ENCODE data around the gene GMNN.
"Not testable (repeated sequence)": the region's sequence is repeated elsewhere in the genome, so short reads cannot be mapped to it uniquely, and the experiment has no call there.

Gene GMNN

DNA sequence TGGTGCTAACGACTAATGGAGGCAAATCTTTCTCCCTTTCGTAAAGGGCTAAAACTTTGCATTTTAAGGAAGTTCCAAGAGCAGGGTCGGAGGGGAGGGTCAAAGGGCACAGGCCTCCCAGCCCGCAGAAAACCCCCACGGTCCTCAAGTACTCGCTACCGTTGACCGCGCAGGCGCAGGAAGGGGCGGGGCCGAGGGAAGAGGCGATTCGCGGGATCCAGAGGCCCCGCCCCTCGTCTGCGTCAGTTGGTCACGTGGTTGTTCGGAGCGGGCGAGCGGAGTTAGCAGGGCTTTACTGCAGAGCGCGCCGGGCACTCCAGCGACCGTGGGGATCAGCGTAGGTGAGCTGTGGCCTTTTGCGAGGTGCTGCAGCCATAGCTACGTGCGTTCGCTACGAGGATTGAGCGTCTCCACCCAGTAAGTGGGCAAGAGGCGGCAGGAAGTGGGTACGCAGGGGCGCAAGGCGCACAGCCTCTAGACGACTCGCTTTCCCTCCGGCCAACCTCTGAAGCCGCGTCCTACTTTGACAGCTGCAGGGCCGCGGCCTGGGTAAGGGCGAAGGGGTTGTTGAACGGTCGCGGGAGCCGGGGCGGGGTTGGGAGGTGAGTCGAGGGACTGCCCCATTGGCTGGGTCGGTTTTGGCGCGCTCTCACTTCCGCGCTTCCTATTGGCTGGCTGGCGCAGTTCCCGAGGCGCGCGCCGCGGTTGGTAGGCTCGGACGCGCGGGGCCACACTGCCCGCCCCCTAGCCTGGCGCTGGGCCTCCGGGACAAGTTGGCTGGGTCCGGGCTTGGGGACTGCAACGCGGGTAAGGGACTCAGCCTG, at the start of gene GMNN:
Gene GMNN (plus strand): TSS at position 242 of the 824 bp plus-strand sequence. CDS start 2,310 bp downstream, outside the sequence.
- TF ChIP-seq, protein P1, sequence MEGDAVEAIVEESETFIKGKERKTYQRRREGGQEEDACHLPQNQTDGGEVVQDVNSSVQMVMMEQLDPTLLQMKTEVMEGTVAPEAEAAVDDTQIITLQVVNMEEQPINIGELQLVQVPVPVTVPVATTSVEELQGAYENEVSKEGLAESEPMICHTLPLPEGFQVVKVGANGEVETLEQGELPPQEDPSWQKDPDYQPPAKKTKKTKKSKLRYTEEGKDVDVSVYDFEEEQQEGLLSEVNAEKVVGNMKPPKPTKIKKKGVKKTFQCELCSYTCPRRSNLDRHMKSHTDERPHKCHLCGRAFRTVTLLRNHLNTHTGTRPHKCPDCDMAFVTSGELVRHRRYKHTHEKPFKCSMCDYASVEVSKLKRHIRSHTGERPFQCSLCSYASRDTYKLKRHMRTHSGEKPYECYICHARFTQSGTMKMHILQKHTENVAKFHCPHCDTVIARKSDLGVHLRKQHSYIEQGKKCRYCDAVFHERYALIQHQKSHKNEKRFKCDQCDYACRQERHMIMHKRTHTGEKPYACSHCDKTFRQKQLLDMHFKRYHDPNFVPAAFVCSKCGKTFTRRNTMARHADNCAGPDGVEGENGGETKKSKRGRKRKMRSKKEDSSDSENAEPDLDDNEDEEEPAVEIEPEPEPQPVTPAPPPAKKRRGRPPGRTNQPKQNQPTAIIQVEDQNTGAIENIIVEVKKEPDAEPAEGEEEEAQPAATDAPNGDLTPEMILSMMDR (IDR thresholded peaks at IDR 0.05), result no peak
- Histone ChIP-seq H3K4me3 (peak within 1 kb of the TSS; percentile 81), H3K27ac (peak within 1 kb of the TSS; percentile 77 to 93)
- DNase-seq (ENCODE audit: low spot score), result peak; percentile 98

DNA sequence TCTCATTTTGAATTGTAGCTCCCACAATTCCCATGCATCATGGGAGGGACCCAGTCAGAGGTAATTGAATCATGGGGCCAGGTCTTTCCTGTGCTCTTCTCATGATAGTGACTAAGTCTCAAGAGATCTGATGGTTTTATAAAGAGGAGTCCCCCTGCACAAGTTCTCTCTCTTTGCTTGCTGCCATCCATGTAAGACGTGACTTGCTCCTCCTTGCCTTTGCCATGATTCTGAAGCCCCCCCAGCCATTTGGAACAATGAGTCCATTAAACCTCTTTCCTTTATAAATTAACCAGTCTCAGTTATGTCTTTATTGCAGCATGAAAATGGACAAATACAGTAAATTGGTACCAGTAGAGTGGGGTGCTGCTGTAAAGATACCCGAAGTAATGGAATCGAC, 44.1 kb upstream of the GMNN start:
- H3K4me3 ChIP-seq; DNase-seq (ENCODE audit: low spot score); H3K27ac ChIP-seq: not testable (repeated sequence)

DNA sequence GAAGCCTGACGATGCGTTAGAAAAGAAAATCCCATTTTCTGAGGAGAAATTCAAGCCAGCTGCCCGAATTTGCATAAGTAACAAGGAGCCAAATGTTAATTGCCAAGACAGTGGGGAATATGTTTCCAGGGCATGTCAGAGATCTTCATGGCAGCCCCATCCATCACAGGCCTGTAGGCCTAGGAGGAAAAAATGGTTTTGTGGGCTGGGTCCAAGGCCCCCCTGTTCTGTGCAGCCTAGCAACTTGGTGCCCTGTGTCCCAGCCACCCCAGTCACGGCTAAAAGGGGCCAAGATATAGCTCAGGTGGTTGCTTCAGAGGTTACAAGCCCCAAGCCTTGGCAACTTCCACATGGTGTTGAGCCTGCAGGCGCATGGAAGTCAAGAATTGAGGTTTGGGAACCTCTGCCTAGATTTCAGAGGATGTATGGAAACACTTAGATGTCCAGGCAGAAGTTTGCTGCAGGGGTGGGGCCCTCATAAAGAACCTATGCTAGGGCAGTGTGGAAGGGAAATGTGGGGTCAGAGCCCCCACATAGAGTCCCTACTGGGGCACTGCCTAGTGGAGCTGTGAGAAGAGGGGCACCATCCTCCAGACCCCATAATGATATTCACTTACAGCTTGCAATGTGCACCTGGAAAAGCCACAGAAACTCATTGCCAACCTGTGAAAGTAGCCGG, 43.1 kb upstream of the GMNN start:
- not testable (repeated sequence) for H3K27ac ChIP-seq; DNase-seq (ENCODE audit: low spot score); H3K4me3 ChIP-seq

DNA sequence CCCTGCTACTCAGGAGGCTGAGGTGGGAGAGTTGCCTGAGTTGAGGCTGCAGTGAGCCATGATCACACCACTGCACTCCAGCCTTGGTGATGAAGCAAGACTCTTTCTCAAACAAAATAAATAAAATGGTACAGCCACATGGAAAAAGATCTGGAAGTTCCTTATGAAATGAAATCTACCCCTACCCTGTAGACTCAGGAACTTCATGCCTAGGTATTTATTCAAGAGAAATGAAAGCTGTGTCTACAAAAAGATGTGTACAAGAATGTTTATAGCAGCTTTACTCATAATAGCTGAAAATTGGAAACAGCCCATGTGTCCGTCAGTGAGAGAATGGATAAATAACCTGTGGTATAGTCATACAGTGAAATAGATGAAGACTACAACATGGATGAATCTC, 40.6 kb upstream of the GMNN start:
- no peak for DNase-seq (ENCODE audit: low spot score)
- TF ChIP-seq, protein P1 (IDR thresholded peaks at IDR 0.05), result no peak
- H3K27ac ChIP-seq, result no peak overlapping the region
- H3K4me3 ChIP-seq, result no peak overlapping the region

DNA sequence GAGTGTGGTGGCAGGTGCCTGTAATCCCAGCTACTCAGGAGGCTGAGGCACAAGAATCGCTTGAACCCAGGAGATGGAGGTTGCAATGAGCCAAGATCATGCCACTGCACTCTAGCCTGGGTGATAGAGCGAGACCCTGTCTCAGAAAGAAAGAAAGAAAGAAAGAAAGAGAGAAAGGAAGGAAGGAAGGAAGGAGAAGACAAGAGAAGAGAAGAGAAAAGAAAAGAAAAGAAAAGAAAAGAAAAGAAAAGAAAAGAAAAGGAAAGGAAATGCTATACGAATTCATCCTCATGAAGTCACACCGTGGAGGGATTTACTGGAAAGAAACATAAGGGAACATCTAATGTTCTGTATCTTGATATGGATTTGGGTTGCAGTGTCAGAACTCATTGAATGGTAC, 40.0 kb upstream of the GMNN start:
- not testable (repeated sequence) for H3K27ac ChIP-seq; H3K4me3 ChIP-seq; DNase-seq (ENCODE audit: low spot score)

DNA sequence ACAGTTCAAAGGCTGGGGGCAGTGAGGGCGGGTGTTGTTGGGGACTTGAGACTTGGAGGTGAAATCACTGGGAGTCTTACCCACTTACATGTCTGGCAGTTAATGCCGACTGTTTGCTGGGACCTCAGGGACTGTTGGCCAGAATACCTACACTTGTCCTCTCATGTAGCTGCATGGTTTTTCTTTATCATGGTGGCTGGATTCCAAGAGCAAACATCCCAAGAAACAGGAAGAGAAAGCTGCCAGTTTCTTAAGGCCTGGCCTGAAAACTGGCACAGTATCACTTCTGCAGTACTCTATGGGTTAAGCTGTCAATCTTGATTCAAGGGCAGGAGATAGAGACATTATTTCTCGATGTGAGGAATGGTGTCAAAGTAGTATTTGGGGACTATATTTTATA, 36.0 kb upstream of the GMNN start:
- no peak overlapping the region for H3K4me3 ChIP-seq
- DNase-seq (ENCODE audit: low spot score), result no peak
- TF ChIP-seq, protein P1 (IDR thresholded peaks at IDR 0.05), result no peak
- no peak overlapping the region for H3K27ac ChIP-seq

DNA sequence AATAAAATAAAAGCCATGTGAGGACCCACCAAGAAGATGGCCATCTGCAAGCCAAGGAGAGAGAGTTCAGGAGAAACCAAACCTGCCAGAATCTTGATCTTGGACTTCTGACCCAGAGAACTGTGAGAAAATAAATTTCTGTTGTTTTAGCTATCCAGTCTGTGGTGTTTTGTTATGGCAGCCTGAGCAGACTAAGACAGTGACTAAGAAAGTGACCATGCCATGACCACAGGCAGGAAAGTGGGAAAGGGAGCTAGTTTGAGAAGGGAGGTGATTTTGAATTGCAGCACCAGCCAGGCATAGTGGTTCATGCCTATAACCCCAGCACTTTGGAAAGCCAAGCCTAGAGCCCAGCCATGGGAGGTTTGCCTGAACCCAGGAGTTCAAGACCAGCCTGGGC, 33.9 kb upstream of the GMNN start:
- H3K4me3 ChIP-seq, result no peak overlapping the region
- TF ChIP-seq, protein P1 (IDR thresholded peaks at IDR 0.05), result no peak

DNA sequence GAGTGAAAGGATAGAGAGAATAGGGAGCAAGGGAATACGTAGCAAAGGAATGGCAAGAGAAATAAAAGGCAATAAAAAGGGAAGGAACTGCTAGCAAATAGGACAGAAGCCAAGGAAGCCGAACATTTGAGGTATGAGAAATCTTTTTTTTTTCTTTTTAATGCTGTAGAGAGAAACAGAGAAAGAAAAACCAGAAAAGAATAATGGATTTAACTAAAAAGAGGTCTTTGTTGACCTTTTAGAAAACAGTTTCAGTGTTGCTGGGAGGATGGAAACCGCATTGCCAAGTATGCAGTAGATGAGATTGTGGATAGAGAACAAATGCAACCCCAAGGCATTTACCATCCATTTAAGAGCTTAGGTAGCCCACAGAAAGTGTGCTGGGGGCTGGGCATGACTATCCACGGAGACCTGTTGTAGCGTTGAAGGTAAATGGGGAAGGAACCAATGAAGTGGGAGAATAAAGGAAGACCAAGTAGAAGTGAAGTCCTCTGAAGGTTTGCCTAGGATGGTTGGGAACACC, 32.5 kb upstream of the GMNN start:
- peak overlapping the region in 1 of 2 donors; percentile 41 for H3K27ac ChIP-seq

More for the DNA sequence above, 33.9 kb upstream of the GMNN start:
- no peak for DNase-seq (ENCODE audit: low spot score)
- no peak overlapping the region for H3K27ac ChIP-seq

More for the DNA sequence above, 32.5 kb upstream of the GMNN start:
- TF ChIP-seq, protein P1 (IDR thresholded peaks at IDR 0.05), result no peak
- H3K4me3 ChIP-seq, result no peak overlapping the region
- no peak for DNase-seq (ENCODE audit: low spot score)
